CD4-positive, alpha-beta T cell treated with Interleukin-10 for 1 hour (primary cell): ENCODE data around the gene PACSIN1.
"Not testable (repeated sequence)": the region's sequence is repeated elsewhere in the genome, so short reads cannot be mapped to it uniquely, and the experiment has no call there.

Source experiments
- DNase-seq: peaks from one replicate; pipeline ENCODE4 v3.0.0-alpha.2; 2020

The PACSIN1 gene

GRCh38 chr6:34457742-34458735, 7.8 kb upstream of the PACSIN1 start:
- no peak for DNase-seq

GRCh38 chr6:34459899-34460593, 5.8 kb upstream of the PACSIN1 start:
- peak; percentile 68 for DNase-seq

- no peak for DNase-seq
These were observed 4.9 kb upstream of the PACSIN1 start for GRCh38 chr6:34460796-34461507.

- DNase-seq: no peak
These were observed 3.9 kb upstream of the PACSIN1 start for GRCh38 chr6:34462010-34462409.

GRCh38 chr6:34462551-34462971, 3.3 kb upstream of the PACSIN1 start:
- DNase-seq: no peak

GRCh38 chr6:34463299-34463698, 2.6 kb upstream of the PACSIN1 start:
- no peak for DNase-seq

GRCh38 chr6:34463849-34464248, 2.0 kb upstream of the PACSIN1 start:
- no peak for DNase-seq

GRCh38 chr6:34466242-34467185, 638 bp downstream of the PACSIN1 start:
- DNase-seq: no peak

- DNase-seq: no peak
These were observed 2.6 kb downstream of the PACSIN1 start for GRCh38 chr6:34468378-34468892.

- DNase-seq: no peak
These were observed 3.6 kb downstream of the PACSIN1 start for GRCh38 chr6:34469499-34469898.

GRCh38 chr6:34472425-34472824, 6.5 kb downstream of the PACSIN1 start:
- no peak for DNase-seq

- no peak for DNase-seq
These were observed 8.1 kb downstream of the PACSIN1 start for GRCh38 chr6:34473967-34474366.

GRCh38 chr6:34474754-34475153, 8.9 kb downstream of the PACSIN1 start:
- DNase-seq: no peak

- no peak for DNase-seq
These were observed 9.4 kb downstream of the PACSIN1 start for GRCh38 chr6:34475238-34475682.

- no peak for DNase-seq
These were observed 10.0 kb downstream of the PACSIN1 start for GRCh38 chr6:34475767-34476328.

GRCh38 chr6:34476447-34476846, 10.6 kb downstream of the PACSIN1 start:
- DNase-seq: no peak

GRCh38 chr6:34476921-34477320, 11.0 kb downstream of the PACSIN1 start:
- no peak for DNase-seq

- no peak for DNase-seq
These were observed 12.9 kb downstream of the PACSIN1 start for GRCh38 chr6:34478796-34479195.

GRCh38 chr6:34483781-34484180, 17.9 kb downstream of the PACSIN1 start:
- not testable (repeated sequence) for DNase-seq

- no peak for DNase-seq
These were observed 18.5 kb downstream of the PACSIN1 start for GRCh38 chr6:34484391-34484790.

- peak; percentile 53 for DNase-seq
These were observed 19.0 kb downstream of the PACSIN1 start for GRCh38 chr6:34484899-34485298.
